Lower leg skin (tissue), 4 donors: ENCODE measurements around the gene HMGXB3. TPM values are rescaled to one million over a fixed set of nuclear protein-coding genes. Genes with fewer than 3 reads are reported as not detected.

ENCODE experiments used
- DNase-seq, 2 donors: peaks; one replicate each; pipeline ENCODE4 v3.0.0-alpha.2; 2019; ENCODE audit warnings: low spot score in 2 of 2
- H3K4me3 ChIP-seq: fragments of 200-600 bp; sonication (generic); 2 replicates; pipeline ENCODE4 v1.5.1; 2017; ENCODE audit warnings: mild to moderate bottlenecking, low read depth; ENCODE audit not compliant: poor library complexity, severe bottlenecking
- CTCF ChIP-seq, 3 donors: fragments of 450-650 bp; IDR thresholded peaks; one replicate each; pipeline ENCODE4 v1.5.1; 2016; ENCODE audit warnings: antibody characterized with exemption in 3 of 3, mild to moderate bottlenecking in 3 of 3, moderate library complexity in 2 of 3
- POLR2A ChIP-seq, 2 donors: fragments of 450-650 bp; IDR thresholded peaks; one replicate each; pipeline ENCODE4 v1.6.1; 2016 to 2017; ENCODE audit warnings: antibody characterized with exemption in 2 of 2, mild to moderate bottlenecking in 1 of 2, moderate library complexity in 1 of 2
- WGBS, 2 donors: methylation state at CpG; one replicate each; pipeline ENCODE4 v1.1.5; 2018; 5-methylcytosine and 5-hydroxymethylcytosine counted together
- intact Hi-C: fragments of 100-400 bp; cut with DNase I; formaldehyde crosslinking; loops from one replicate; pipeline ENCODE4 v1.15.0; 2023; ENCODE audit warnings: low total_unique reads
- total RNA-seq, 4 donors: library from RNA; depleted of rRNA; stranded (reverse); fragments of >200 nt; gene quantifications; one replicate each; pipeline ENCODE4 v1.1.0, GENCODE V29; 2016

HMGXB3 gene
- total RNA-seq, 4 donors from 2014 or later = 24.6 to 32.0 (median 26.1) TPM

DNA sequence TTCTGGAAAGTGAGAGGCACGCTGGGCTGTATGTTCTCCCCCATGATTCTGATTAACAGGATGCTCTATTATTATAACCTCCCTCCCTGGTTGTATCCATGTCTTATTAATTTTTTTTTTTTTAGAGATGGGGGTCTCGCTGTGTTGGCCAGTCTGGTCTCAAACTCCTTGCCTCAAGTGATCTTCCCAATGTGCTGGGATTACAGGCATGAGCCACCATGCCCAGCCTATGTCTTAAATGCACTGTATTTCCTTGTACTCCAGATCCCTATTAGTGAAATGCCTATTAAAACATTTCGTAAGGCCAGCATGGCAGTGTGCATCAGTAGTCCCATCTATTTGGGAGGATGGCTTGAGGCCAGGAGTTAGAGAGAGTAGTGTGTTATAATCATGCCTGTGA lies 7.1 kb upstream of the HMGXB3 start:
- H3K4me3 ChIP-seq = no peak overlapping the region
- TF ChIP-seq POLR2A (IDR thresholded peaks at IDR 0.05) = no peak
- TF ChIP-seq CTCF (IDR thresholded peaks at IDR 0.05) = no peak
- DNase-seq = no peak
- intact Hi-C loops = loop anchor here (10.0 kb wide), 1 partner anchor 359 kb away; no protein-coding TSS in a partner anchor
- 89 to 91% methylated on average over 3 of the region's 3 CpGs for WGBS, 2 donors

DNA sequence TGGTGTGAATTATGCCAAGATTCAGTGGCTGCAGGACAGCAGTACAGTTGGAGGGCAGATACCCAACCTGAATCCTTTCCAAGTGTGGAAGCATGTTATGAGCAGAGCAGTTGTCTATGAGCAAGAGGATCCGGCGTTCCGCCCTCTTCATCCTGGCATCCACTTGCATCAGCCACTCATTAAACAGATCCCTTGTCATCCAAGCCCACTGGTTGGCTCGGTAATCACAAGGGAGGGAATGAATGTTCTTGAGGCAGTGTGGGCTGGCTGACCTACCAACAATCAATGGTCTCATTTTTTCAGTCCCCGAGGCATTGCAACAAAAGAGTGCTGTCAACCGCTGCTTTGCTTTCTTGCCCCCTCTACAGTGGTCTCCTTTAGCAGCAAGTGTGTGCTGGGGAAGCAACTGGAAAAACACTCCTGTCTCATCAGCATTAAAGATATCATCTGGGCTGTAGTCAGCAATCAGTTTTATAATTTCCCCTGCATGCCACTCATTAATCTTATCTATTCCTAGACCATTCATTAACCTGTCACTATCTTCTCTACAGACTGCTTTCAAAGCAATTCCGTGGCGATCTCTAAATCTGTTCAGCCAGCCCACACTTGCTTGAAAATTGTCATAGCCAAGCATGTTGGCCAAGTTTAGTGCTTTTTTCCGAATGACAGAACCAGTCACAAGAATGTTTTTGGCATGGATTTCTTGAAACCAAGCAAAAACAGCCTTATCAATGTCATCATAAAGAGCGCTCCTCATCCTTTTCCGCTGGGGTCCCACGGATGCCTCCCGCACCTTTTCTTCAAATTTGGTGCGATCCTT lies 4.9 kb upstream of the HMGXB3 start:
- no peak overlapping the region for H3K4me3 ChIP-seq
- intact Hi-C loops = loop anchor here (10.0 kb wide), 1 partner anchor 361 kb away; no protein-coding TSS in a partner anchor
- WGBS, 2 donors = 51 to 53% methylated on average over 14 of the region's 14 CpGs
- DNase-seq = no peak
- TF ChIP-seq CTCF (IDR thresholded peaks at IDR 0.05) (no peak), POLR2A (IDR thresholded peaks at IDR 0.05) (no peak)

DNA sequence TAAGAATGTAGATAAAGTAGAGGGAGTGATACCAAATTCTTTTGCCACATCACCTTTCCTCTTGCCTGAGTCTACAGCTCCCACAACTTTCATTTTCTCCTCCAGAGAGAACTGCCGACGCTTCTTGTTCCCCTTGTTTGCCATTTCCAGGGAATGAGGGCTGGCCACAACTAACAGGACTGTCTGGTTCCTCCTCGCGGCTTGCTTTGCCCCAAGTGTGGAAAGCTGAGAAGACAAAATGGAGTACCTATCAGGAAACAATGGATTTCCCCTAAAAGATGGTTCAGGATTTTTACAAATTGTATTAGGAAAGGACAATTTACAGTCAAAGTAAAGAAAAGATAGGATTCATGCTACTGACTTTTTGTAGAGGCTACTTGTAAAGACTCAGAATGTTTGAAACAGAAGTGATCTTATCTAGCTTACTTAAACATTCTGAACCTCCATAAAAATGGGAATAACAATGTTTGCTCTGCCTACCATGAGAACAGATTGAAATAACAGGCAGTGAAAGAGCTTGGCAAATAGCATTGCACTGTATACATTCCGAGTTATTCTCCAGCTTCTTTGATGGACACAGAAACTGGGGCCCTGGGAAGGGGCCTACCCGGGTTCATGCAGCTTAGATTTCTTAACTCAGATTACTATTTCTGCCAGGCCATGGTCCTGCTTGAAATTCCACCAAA lies 4.2 kb upstream of the HMGXB3 start:
- intact Hi-C loops = loop anchor here (10.0 kb wide), 1 partner anchor 362 kb away; no protein-coding TSS in a partner anchor
- H3K4me3 ChIP-seq = no peak overlapping the region
- no peak for TF ChIP-seq POLR2A (IDR thresholded peaks at IDR 0.05)
- TF ChIP-seq CTCF (IDR thresholded peaks at IDR 0.05) = no peak
- DNase-seq = no peak
- 61 to 71% methylated on average over 6 of the region's 6 CpGs for WGBS, 2 donors

DNA sequence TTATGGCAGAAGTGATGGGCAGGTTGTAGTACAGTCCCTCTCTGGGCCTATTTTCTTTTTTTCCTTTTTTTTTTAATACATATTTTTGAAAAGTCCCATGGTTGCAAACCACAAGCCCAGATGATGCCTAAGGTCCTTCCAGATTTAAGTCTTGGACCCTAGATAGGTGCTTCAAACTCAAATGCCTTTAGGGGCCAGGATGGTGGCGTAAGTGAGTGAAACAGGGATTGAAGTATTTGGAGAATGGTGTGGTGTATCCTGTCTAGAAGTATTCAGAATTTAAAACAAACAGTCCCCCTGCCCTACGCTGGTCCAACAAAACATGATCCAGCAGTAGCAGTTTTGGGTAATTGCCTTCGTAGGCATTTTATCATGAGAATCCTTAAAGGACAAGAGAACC lies 2.3 kb upstream of the HMGXB3 start:
- intact Hi-C loops = loop anchor here (10.0 kb wide), 1 partner anchor 363 kb away; no protein-coding TSS in a partner anchor
- DNase-seq = no peak
- 92 to 96% methylated on average over 3 of the region's 3 CpGs for WGBS, 2 donors
- TF ChIP-seq POLR2A (IDR thresholded peaks at IDR 0.05) (no peak), CTCF (IDR thresholded peaks at IDR 0.05) (no peak)
- no peak overlapping the region for H3K4me3 ChIP-seq

- intact Hi-C loops = loop anchor here (10.0 kb wide), 1 partner anchor 365 kb away; no protein-coding TSS in a partner anchor
- DNase-seq = no peak
- no peak overlapping the region for H3K4me3 ChIP-seq
- 41 to 50% methylated on average over 3 of the region's 3 CpGs for WGBS, 2 donors
- TF ChIP-seq POLR2A (IDR thresholded peaks at IDR 0.05) (no peak), CTCF (IDR thresholded peaks at IDR 0.05) (no peak)
Measured at GRCh38 chr5:149999359-149999758, 1.2 kb upstream of the HMGXB3 start.
